NT2/D1 (cell line): Measurements from ENCODE around the gene NOL4L.

ENCODE experiments used
- SUZ12 ChIP-seq: IDR thresholded peaks from 2 replicates; pipeline ENCODE4 v1.6.1; 2011; ENCODE audit not compliant: insufficient read length, insufficient read depth; ENCODE audit errors: extremely low read depth
- ZNF274 ChIP-seq: IDR thresholded peaks from 2 replicates; pipeline ENCODE4 v1.6.1; 2011; ENCODE audit warnings: mild to moderate bottlenecking, low read depth, low read length

DNA sequence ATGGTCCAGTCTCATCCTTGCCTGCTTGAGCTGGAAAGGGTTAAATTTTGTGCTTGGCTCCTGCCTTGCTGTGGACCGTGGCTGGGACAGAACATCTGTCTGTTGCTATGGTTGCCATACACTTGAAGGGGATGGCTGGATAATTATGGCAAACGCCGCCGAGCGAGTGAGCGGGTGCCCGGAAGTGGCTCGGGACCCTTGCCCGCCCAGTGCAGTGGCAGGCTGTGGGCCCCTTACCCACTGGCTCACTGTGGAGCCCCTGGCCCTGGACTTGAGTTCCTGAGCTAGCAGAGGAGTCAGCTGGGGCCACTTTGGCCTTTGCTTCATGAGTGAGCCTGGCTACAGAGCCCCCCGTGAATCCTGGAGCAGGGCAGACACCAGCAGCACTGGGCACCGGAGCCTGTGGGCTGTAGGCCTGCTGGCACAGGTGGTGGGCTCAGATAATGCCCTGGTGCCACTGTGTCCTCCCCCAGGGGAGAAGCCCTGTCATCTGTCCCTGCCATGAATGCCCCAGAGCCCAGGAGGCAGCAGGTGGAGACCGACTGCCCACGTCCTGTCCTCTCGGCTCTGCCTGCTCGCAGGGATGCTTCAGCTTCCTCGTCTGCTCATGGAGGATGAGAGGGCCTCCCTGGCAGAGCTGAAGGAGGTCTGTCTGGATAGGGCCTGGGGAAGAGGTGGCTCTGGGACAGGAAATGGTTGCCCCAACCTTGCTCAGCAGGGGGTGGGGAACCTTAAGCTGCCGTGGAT is 25.5 kb upstream of the NOL4L start:
- TF ChIP-seq ZNF274 = no peak
- no peak for TF ChIP-seq SUZ12
